ENCODE results near the gene MRPS23.
"Not testable (repeated sequence)": the region's sequence is repeated elsewhere in the genome, so short reads cannot be mapped to it uniquely, and the experiment has no call there.

The MRPS23 gene

DNA sequence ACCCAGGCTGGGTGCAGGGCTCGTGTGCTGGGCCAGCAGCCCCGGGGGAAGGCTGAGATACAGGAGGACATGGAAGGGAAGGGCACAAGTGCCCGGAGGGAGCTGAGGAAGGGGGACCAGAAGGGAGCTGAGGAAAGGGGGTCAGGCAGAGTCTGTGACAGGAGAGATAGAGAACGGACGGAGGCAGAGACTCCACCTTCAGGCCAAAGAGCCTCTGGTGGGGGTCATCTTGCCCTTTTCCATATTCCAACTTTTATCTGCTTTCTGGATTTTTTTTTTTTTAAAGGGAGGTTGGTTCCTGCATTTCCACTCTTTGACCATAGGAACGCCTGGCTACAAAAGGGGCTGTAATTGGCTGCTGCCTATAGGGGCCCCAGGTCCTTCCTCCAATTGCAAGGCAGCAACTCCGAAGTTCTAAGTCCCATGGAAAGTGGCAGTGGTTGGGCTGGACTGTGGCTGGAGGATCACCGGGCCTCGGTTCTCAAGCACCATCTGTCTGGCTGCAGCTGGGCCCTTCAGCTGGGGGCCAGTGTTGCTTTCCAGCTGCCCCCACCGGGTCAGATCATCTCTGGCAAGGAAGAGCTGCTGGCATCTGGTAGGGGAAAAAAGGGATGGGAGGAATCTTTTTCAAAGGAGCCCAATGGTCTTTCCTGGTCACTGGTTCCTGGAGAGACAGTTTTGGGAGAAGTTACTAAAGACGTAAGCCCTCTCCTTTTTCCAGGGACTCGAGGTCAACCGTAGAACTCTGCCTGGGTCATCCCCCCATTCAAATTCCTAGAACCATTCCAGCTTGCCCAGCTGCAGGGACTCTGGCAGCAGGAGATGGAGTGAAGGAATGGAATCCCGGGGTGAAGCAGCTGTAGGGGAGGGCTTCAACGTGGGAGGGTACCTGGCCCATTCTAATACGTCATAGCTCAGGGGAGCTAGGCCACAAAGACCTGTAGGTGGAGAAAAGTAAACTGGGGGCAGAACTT, 13.1 kb upstream of the MRPS23 start:
- no peak for DNase-seq (ENCODE audit: low spot score)

DNA sequence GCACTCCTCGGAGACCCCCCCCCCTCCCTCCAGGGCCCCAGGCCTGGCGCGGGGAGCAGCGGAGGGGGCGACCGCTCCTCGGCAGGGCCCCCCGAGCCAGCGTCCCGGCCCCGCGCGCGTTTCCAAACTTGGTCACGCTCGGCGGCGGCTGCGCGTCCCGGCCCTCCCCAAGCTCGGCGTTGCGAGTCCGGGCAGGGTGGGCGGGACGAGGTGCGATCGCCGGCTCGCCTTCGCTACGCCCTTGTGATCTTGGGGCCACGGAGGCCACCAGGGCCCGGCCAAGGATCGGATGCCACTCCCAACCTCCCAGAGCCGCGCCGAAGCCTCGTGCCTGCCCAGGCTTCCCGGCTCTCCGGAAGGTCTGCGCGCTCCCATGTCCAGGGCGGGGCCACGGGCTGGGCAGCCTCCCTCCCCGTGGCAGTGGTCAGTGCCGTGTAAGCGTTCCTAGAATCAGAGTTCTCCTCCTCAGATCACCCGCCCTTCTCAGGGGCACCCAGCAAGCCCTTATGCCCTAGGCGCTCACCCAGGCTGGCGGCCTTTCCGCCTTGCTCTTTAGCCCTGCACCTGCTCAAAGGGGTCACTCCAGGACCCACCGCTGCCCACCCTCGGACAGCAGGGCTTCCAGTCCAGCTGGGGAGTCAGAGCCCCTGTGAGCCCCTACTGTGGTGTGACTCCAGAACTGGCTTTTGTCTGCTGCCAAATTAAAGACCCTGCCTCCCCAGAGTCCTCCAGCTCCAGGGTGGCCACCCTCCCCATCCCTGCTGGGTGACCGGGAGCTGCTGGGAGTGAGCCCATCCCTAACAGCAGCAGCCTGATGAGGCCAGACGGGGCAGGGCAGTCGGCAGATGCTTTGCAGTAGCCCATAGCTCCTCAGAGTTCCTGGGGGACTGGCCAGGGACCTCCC, 12.2 kb upstream of the MRPS23 start:
- no peak for DNase-seq (ENCODE audit: low spot score)

DNA sequence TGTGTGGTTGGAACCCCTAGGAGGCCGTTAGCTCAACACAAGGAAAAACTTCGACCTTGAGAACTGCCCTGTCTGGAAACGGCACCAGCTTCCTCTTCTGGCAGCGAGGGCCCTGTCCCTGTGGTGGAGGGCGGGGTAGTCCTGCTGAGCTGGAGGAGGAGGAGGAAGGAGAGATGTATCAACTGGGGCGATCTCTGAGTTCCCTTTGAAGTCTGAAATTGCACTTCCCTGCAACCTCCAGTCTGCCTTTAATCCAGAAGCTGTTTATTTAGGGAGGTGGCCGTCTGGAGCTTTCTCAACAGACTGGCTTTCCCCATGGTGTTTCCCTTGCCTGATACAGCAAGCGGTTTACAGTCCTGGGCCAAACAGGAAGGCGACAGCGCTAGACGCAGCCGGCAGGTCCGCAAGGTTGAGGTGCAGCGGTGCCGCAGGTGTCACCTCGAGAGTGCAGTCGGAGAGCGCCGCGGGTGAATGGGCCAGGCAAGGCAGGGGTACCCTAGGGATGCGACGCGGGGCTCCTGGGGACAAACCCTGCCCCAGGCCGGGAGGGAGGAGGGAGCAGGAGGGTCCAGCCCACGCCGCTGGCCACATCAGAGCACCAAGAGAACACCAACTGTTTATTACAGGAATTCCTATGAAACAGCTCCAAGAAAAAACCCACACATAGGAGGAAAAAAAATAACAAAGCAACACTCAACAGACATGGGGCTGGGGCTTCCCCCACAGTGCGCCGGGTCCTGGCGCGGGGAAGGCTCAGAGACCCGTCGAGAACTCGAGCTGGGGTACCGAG, 11.4 kb upstream of the MRPS23 start:
- DNase-seq (ENCODE audit: low spot score), result no peak

DNA sequence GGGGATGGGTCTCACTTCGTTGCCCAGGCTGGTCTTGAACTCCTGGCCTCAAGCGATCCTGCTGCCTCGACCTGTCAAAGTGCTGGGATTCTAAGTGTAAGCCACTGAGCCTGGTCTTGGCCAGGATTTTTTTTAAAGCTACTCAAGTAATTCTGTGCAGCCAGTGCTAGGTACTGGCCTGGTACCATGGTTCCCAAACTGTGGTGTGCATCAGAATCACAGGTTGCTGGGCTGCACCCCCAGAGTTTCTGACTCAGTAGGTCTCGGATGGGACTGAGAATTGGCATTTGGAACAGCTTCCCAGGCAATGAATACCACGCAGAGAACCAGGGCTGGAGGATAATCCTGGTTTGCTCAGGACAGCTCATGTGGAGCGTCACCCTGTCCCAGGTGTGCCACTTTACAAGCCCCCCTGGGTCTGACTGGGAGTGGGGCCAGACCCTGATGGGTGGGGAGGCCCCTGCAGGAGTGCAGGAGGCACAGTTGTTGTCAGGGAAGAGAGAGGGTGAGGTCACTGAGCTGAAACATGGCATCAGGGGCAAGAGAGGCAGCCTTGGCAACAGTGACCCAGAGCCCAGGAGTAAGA, 10.7 kb upstream of the MRPS23 start:
- DNase-seq (ENCODE audit: low spot score), result no peak

DNA sequence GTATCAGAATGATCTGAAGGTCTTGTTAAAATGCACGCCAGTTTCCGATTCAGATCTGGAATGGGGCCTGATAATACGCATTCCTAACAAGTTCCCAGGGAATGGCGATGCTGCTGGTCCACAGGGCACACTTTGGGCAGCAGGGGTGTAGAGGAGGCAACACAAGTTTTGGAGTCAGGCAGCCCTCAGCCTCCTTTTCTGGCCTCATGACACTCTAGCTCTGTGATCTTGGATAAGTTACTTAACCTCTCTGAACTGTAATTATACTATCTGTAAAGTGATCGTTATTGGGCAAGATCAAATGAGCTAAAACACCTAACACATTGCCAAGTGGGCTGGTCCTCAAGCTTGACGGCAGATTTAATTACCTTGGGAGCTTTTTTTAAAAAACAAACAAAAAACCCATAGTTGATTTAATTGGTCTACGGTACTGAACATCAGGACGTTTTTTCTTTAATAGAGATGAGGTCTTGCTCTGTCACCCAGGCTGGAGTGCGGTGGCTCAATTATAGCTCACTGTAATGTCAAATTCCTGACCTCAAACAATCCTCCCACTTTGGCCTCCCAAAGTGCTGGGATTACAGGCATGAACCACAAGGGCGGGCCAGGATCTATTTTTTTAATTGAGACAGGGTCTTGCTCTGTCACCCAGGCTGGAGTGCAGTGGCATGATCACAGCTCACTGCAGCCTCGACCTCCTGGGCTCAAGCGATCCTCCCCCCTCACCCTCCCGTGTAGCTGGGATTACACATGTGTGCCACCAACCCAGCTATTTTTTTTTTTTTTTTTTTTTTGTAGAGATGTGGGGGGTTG, 10.0 kb upstream of the MRPS23 start:
- no peak for DNase-seq (ENCODE audit: low spot score)

GRCh38 chr17:57858838-57859237, 9.0 kb upstream of the MRPS23 start:
- DNase-seq (ENCODE audit: low spot score), result no peak

- DNase-seq (ENCODE audit: low spot score), result no peak
Observed at GRCh38 chr17:57856792-57857620, 7.2 kb upstream of the MRPS23 start.

DNA sequence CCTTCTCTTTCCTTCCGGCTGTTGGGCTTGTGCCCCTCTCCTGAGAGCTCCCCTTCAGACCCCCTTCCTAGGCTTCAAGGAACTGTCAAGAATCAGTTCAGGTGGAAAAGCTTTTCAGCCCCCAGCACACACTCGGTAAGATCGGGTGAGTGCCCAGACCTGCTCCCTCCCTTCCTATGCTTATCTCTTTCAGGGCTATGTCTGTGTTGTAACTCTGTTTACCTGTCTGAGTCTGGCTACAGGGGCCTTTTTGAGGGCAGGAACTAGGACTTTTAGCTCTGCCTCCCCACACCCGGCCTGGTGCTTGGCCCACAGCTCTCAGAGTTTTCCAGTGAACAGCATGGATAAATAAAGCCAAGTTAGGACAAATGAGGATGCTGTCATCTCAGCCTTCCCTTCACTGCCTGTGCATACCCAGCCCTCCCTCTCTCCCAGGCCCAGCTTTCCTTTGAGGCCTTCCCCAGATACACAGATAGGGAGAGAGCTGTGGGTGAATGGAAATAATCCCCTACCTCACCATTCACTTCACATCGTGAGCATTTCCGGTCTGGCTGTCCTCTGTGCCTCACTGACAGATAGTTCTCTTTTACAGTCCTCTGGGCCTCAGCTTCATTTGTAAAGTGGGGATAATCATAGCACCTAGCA, 5.7 kb upstream of the MRPS23 start:
- DNase-seq (ENCODE audit: low spot score), result no peak

GRCh38 chr17:57853695-57854094, 3.9 kb upstream of the MRPS23 start:
- no peak for DNase-seq (ENCODE audit: low spot score)

GRCh38 chr17:57852955-57853328, 3.1 kb upstream of the MRPS23 start:
- DNase-seq (ENCODE audit: low spot score), result no peak

GRCh38 chr17:57852092-57852954, 2.5 kb upstream of the MRPS23 start:
- no peak for DNase-seq (ENCODE audit: low spot score)

- no peak for DNase-seq (ENCODE audit: low spot score)
Observed at GRCh38 chr17:57849163-57849873, 526 bp downstream of the MRPS23 start.

DNA sequence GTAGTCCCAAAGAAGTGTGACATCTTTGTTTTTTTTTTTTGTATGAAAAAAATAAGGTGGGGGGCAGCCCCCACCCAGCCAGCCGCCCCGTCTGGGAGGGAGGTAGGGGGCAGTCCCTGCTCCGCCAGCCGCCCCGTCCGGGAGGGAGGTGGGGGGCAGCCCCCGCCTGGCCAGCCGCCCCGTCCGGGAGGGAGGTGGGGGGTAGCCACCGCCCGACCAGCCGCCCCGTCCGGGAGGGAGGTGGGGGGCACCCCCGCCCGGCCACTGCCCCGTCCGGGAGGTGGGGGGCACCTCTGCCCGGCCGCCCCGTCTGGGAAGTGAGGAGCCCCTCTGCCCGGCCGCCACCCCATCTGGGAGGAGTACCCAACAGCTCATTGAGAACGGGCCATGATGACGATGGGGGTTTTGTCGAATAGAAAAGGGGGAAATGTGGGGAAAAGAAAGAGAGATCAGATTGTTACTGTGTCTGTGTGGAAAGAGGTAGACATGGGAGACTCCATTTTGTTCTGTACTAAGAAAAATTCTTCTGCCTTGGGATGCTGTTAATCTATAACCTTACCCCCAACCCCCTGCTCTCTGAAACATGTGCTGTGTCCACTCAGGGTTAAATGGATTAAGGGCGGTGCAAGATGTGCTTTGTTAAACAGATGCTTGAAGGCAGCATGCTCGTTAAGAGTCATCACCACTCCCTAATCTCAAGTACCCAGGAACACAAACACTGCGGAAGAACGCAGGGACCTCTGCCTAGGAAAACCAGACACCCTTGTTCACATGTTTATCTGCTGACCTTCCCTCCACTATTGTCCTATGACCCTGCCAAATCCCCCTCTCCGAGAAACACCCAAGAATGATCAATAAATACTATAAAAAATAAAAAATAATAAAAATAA, 3.5 kb downstream of the MRPS23 start:
- not testable (repeated sequence) for DNase-seq (ENCODE audit: low spot score)

- no peak for DNase-seq (ENCODE audit: low spot score)
Observed at GRCh38 chr17:57842280-57842679, 7.6 kb downstream of the MRPS23 start.

GRCh38 chr17:57839571-57839923, 10.3 kb downstream of the MRPS23 start:
- DNase-seq (ENCODE audit: low spot score), result no peak

DNA sequence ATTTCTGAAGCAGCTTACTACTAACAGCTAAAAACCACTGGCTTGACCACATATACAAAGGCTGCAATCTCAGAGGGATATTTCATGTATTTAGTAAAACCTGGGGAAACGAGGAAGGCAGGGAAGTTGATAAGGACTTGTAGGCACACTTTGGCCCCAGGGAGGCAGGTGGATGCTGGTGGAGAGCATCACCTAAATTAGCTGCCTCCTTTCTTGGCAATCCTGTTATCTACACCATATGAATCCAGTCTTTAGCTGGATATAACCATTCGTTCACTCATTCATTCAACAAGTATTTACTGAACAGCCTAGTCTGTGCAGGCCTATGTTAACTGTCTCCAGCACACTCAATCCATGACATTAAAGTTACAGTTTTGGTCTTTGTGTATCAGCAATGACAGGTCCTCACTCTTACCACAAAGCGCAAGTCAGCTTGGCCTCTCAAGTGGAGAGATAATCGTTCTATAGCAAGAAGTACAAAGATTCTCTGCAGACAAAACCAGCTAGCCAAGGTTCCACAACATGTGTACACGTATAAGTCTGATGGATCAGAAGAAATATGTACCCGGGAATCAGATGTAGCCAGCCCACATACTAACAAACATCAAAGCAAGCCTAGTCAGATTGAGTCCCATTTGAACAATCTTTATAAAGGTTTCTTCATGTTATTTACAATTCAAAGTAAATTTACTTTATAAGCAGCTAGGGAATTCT, 10.8 kb downstream of the MRPS23 start:
- no peak for DNase-seq (ENCODE audit: low spot score)
